ENCODE data around the gene NEIL3. TPM values are rescaled to one million over a fixed set of nuclear protein-coding genes. Genes with fewer than 3 reads are reported as not detected.

The NEIL3 gene
- total and polyA plus RNA-seq, 9 of the 15 experiments (the other 6 are each of a cell fraction or from before 2014, with no cell fraction given): 2.7 to 23.3 (median 12.9) TPM

DNA sequence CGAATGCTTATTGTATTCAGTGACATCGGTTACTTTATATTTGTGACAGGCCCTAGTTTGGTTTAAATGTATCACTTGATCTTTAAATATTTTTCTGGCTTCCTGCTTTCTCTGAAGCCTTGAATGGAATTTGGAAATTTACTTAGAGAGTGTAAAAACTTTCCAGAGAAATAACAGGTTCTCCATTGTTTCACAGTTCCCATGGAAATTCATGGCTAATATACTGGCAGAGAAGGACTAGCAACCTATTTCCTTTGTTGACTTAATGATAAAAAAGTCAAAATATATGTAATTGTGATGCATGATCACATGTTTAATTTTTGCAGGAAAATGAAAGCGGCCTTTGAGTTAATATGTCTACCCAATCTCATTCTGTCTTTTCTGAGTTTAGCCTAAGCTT is 13.2 kb downstream of the NEIL3 start:
- Histone ChIP-seq H3K9ac (ENCODE audit: insufficient read depth in 1 of 2, low read depth in 2 of 2, low read length in 2 of 2) (no peak overlapping the region), H2AFZ (ENCODE audit: low read depth, low read length) (no peak overlapping the region), H3K27ac (ENCODE audit: extremely low read depth, low read depth, low read length) (no peak overlapping the region), H3K79me2 (ENCODE audit: control insufficient read depth, insufficient read depth, low read length) (peaks cover 69% of the 10 kb centered on the region; the same call in 2 of the 3 replicates), H3K4me1 (replicated peaks in 1 of 2; ENCODE audit: control insufficient read depth in 2 of 2, insufficient read depth in 2 of 2, low read length in 2 of 2) (peaks cover 0 to 14% of the 10 kb centered on the region in 2 experiments; a peak in 2 of 5 replicates), H4K20me1 (replicated peaks; ENCODE audit: control insufficient read depth, insufficient read depth, low read length) (no peaks in the 10 kb centered on the region), H3K36me3 (ENCODE audit: control insufficient read depth, insufficient read depth, low read length) (peaks cover 49% of the 10 kb centered on the region), H3K4me2 (ENCODE audit: insufficient read depth, low read length) (no peak overlapping the region), H3K4me3 (no peak overlapping the region), H3K9me3 (replicated peaks; ENCODE audit: control insufficient read depth, insufficient read depth, low read depth, low read length) (no peaks in the 10 kb centered on the region), H3K9me1 (ENCODE audit: control insufficient read depth, insufficient read depth, low read length) (no peaks in the 10 kb centered on the region), H3K27me3 (ENCODE audit: control insufficient read depth in 2 of 2, insufficient read depth in 2 of 2, low read length in 2 of 2) (no peaks in the 10 kb centered on the region)
- DNase-seq (ENCODE audit: extremely low read depth in 1 of 4, low spot score in 3 of 4) (no peak), FAIRE-seq (no peak), ATAC-seq (no peak)
- no TSS peak for BruUV-seq (replicated peaks)
- POLR2A ChIA-PET: no interaction called here
- TF ChIP-seq ATF6 (CRISPR knock-in tag; IDR thresholded peaks at IDR 0.05) (no peak), ZBTB1 (CRISPR knock-in tag; IDR thresholded peaks at IDR 0.05; ENCODE audit: borderline replicate concordance, low read depth) (no peak), ATF1 (CRISPR knock-in tag; IDR thresholded peaks at IDR 0.05) (no peak), ATF1 (tag; IDR thresholded peaks at IDR 0.05) (no peak), HLTF (IDR thresholded peaks at IDR 0.05) (no peak), KLF6 (CRISPR knock-in tag; IDR thresholded peaks at IDR 0.05; ENCODE audit: borderline replicate concordance) (no peak), GMEB1 (CRISPR knock-in tag; IDR thresholded peaks at IDR 0.05) (no peak), ELF4 (CRISPR knock-in tag; IDR thresholded peaks at IDR 0.05) (no peak), PURB (CRISPR knock-in tag; IDR thresholded peaks at IDR 0.05; ENCODE audit: low read depth) (no peak)
- TF ChIP-seq, protein P1, sequence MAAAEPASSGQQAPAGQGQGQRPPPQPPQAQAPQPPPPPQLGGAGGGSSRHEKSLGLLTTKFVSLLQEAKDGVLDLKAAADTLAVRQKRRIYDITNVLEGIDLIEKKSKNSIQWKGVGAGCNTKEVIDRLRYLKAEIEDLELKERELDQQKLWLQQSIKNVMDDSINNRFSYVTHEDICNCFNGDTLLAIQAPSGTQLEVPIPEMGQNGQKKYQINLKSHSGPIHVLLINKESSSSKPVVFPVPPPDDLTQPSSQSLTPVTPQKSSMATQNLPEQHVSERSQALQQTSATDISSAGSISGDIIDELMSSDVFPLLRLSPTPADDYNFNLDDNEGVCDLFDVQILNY (CRISPR knock-in tag; IDR thresholded peaks at IDR 0.05): no peak
- CTCF ChIA-PET (ENCODE audit: low intra/inter-chr PET ratio): no interaction called here
- 93% methylated on average over 3 of the region's 3 CpGs for WGBS (ENCODE audit: insufficient coverage, low coverage, missing lambda C conversion rate)
- in situ Hi-C loops (cut with MboI): no loop called here
- intact Hi-C loops (cut with micrococcal nuclease): no loop called here
